ENCODE data around the gene TSHZ3. TPM values are rescaled to one million over a fixed set of nuclear protein-coding genes. Genes with fewer than 3 reads are reported as not detected.

The TSHZ3 gene
- total RNA-seq, 1 donor from 2014 or later = 3.0 TPM

- no peaks in the 10 kb centered on the region for H3K27me3 Mint-ChIP-seq (ENCODE audit: low read depth)
- no peak overlapping the region for H3K4me3 Mint-ChIP-seq
- DNase-seq (ENCODE audit: low read depth, low spot score) = no peak
- H3K4me1 Mint-ChIP-seq = peaks cover 18% of the 10 kb centered on the region
- no peaks in the 10 kb centered on the region for H3K36me3 Mint-ChIP-seq (ENCODE audit: low read depth)
- no peak for TF ChIP-seq CTCF (conservative IDR thresholded peaks at IDR 0.05)
- no peaks in the 10 kb centered on the region for H3K9me3 Mint-ChIP-seq
- H3K27ac Mint-ChIP-seq (ENCODE audit: unreplicated experiment) = no peak overlapping the region
Observed at GRCh38 chr19:31270897-31271296, 78.3 kb downstream of the TSHZ3 start.

- Mint-ChIP-seq H3K27ac (ENCODE audit: unreplicated experiment) (no peak overlapping the region), H3K9me3 (no peaks in the 10 kb centered on the region), H3K4me1 (peaks cover 11% of the 10 kb centered on the region), H3K4me3 (no peak overlapping the region), H3K27me3 (ENCODE audit: low read depth) (no peaks in the 10 kb centered on the region), H3K36me3 (ENCODE audit: low read depth) (no peaks in the 10 kb centered on the region)
- no peak for TF ChIP-seq CTCF (conservative IDR thresholded peaks at IDR 0.05)
- no peak for DNase-seq (ENCODE audit: low read depth, low spot score)
Observed at GRCh38 chr19:31269425-31270127, 79.7 kb downstream of the TSHZ3 start.

GRCh38 chr19:31268751-31269383 is 80.4 kb downstream of the TSHZ3 start:
- Mint-ChIP-seq H3K36me3 (ENCODE audit: low read depth) (no peaks in the 10 kb centered on the region), H3K4me3 (no peak overlapping the region), H3K9me3 (no peaks in the 10 kb centered on the region), H3K27ac (ENCODE audit: unreplicated experiment) (no peak overlapping the region), H3K4me1 (peaks cover 6% of the 10 kb centered on the region), H3K27me3 (ENCODE audit: low read depth) (no peaks in the 10 kb centered on the region)
- no peak for TF ChIP-seq CTCF (conservative IDR thresholded peaks at IDR 0.05)
- no peak for DNase-seq (ENCODE audit: low read depth, low spot score)

- H3K36me3 Mint-ChIP-seq (ENCODE audit: low read depth) = no peaks in the 10 kb centered on the region
Observed at GRCh38 chr19:31266731-31267130, 82.5 kb downstream of the TSHZ3 start.

GRCh38 chr19:31266196-31266595 is 83.0 kb downstream of the TSHZ3 start:
- no peak overlapping the region for H3K27ac Mint-ChIP-seq (ENCODE audit: unreplicated experiment)
- no peaks in the 10 kb centered on the region for H3K9me3 Mint-ChIP-seq
- no peaks in the 10 kb centered on the region for H3K27me3 Mint-ChIP-seq (ENCODE audit: low read depth)
- no peak for DNase-seq (ENCODE audit: low read depth, low spot score)
- no peaks in the 10 kb centered on the region for H3K36me3 Mint-ChIP-seq (ENCODE audit: low read depth)
- no peak overlapping the region for H3K4me3 Mint-ChIP-seq
- peaks cover 1% of the 10 kb centered on the region for H3K4me1 Mint-ChIP-seq
- no peak for TF ChIP-seq CTCF (conservative IDR thresholded peaks at IDR 0.05)

More at GRCh38 chr19:31266731-31267130, 82.5 kb downstream of the TSHZ3 start:
- Mint-ChIP-seq H3K27me3 (ENCODE audit: low read depth) (no peaks in the 10 kb centered on the region), H3K4me3 (no peak overlapping the region), H3K9me3 (no peaks in the 10 kb centered on the region), H3K27ac (ENCODE audit: unreplicated experiment) (no peak overlapping the region), H3K4me1 (peaks cover 6% of the 10 kb centered on the region)
- no peak for TF ChIP-seq CTCF (conservative IDR thresholded peaks at IDR 0.05)
- no peak for DNase-seq (ENCODE audit: low read depth, low spot score)
